ENCODE data around the gene UGT3A1.
A peak's percentile ranks its signal among the peaks of the same experiment; 100 is the strongest.
"Not testable (repeated sequence)": the region's sequence is repeated elsewhere in the genome, so short reads cannot be mapped to it uniquely, and the experiment has no call there.

The UGT3A1 gene

DNA sequence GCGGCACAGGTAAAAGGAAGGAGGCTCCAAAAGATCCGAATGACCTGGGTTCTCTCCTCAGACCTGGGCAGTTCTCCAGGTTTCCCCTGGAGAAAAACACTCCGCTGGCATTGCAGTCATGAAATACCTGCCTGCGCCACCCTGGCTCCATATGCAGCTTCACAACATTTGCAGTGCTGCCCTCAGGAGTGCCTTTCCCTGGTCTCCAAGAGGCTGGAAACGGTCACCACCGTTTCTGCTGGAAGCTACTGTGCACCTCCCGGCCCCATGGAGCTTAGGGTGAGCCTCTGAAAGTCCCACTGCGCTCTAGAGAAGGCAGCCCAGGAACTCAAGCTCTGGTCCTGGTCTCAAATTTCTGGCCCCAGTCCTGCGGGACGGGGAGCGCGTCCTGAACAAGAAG lies 670 bp downstream of the UGT3A1 start:
- DNase-seq (ENCODE audit: low spot score) = no peak
- FAIRE-seq = no peak

DNA sequence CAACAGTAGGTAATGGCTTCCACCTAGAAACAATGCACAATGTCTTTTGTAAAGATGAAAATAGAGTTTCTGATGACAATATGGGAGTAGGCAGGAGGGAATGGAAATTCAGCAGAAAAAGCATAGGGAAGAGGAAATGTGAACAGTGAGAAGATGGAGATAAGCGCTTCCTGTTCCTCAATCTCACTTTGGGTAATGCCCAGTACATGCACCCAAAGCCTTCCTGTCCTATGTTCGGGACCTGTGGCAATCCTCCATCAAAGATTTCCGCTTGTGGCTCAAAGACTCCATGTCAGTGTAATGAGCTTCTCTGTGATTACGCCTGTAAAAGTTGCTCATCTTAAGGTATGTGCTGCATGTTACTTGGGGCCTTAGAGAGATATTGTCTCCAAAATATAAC lies 2.7 kb downstream of the UGT3A1 start:
- FAIRE-seq (no peak), DNase-seq (ENCODE audit: low spot score) (no peak)

GRCh38 chr5:35987776-35988175 lies 3.4 kb downstream of the UGT3A1 start:
- no peak for FAIRE-seq
- DNase-seq (ENCODE audit: low spot score) = peak; percentile 46

DNA sequence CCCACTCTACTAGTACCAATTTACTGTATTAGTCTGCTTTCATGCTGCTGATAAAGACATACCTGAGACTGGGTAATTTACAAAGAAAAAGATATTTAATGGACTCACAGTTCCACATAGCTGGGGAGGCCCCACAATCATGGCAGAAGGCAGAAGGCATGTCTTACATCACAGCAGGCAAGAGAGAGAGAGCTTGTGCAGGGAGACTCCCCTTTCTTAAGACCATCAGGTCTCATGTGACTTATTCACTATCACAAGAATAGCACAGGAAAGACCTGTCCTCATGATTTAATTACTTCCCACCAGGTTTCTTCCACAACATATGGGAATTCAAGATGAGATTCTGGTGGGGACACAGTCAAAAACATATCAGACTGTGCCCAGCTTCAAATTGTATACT lies 11.5 kb downstream of the UGT3A1 start:
- DNase-seq (ENCODE audit: low spot score) (no peak), FAIRE-seq (no peak)

- DNase-seq (ENCODE audit: low spot score); FAIRE-seq: not testable (repeated sequence)
Measured at GRCh38 chr5:35976859-35977258, 14.3 kb downstream of the UGT3A1 start.

- DNase-seq (ENCODE audit: low spot score) (no peak), FAIRE-seq (no peak)
Measured at GRCh38 chr5:35974570-35974969, 16.6 kb downstream of the UGT3A1 start.

DNA sequence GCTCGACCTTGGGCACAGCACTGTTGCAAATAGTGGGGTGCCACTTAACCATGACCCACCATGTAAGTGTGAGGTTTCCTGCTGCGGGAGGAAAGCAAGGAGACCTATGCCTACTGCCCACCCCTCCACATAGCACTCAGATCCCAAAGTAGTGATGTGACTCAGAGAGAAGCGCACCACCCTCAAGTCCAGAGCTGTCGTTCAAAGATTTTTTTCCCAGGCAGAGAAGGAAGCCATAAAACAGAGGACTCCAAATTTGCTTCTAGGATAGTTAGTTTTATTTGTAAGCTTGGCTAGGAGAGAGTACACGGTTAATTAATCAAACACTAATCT lies 19.3 kb downstream of the UGT3A1 start:
- FAIRE-seq = no peak

GRCh38 chr5:35971186-35971877 lies 19.9 kb downstream of the UGT3A1 start:
- FAIRE-seq = no peak

More for the DNA sequence above, 19.3 kb downstream of the UGT3A1 start:
- DNase-seq (ENCODE audit: low spot score) = no peak

GRCh38 chr5:35963381-35963843 lies 27.8 kb downstream of the UGT3A1 start:
- DNase-seq (ENCODE audit: low spot score) = peak; percentile 45
- FAIRE-seq = no peak

More at GRCh38 chr5:35971186-35971877, 19.9 kb downstream of the UGT3A1 start:
- no peak for DNase-seq (ENCODE audit: low spot score)

DNA sequence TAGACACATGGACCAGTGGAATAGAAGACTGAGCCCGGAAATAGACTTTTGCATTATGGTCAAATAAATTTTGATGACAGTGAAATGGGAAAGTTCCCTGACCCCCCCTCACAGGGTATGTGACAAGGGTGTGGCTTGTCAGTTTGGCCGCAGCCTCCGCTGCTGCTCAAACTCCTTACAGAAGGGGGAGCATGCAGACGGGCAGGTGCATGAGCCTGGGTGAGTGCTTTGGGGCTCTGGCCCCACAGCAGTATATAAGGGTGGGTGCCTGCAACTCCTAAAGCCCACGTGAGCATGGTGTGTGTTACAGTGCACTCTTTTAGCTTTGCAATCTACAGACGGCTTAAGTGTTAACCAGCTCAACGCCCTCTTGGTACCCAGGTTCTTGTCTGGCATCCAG lies 30.9 kb downstream of the UGT3A1 start:
- FAIRE-seq (no peak), DNase-seq (ENCODE audit: low spot score) (no peak)

DNA sequence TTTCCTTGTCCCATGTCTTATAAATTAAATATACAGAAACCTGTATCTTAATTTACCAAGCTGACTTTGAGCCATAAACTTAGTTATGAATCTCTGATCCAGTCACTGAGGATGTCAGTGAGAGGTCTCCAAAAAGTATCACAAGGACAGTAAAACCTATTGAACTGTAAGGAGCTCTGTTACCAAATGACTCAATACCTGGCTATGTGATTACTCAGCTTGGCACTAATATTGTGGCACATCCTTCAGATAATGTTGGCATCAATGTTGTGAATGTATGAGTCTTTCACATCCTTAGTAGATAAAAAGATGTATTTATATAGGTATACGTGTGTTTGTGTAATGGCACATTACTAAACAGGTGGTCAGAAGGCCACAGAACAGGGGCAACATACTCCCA lies 34.8 kb downstream of the UGT3A1 start:
- peak; percentile 54 for DNase-seq (ENCODE audit: low spot score)
- FAIRE-seq = peak; percentile 89

GRCh38 chr5:35954175-35954574 lies 37.0 kb downstream of the UGT3A1 start:
- DNase-seq (ENCODE audit: low spot score) (no peak), FAIRE-seq (no peak)

DNA sequence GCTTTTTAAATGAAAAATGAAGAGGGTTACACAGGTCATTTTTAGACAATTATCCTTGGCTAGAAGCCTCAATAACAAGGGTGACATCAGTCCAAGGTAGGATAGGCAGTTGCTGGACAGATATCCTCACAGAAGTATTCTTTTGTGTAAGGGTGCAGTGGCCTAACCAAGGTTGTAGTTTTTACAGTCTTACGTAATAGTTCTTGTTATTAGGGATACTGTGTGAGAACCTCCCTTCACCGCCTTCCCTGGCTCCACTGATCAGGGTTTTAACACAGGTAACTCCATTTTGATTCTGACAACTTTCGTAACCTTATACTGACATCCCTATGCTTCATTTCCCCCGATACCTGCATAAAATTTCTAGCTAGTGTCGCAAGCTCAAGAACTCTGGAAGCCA lies 44.1 kb downstream of the UGT3A1 start:
- no peak for FAIRE-seq
- no peak for DNase-seq (ENCODE audit: low spot score)

DNA sequence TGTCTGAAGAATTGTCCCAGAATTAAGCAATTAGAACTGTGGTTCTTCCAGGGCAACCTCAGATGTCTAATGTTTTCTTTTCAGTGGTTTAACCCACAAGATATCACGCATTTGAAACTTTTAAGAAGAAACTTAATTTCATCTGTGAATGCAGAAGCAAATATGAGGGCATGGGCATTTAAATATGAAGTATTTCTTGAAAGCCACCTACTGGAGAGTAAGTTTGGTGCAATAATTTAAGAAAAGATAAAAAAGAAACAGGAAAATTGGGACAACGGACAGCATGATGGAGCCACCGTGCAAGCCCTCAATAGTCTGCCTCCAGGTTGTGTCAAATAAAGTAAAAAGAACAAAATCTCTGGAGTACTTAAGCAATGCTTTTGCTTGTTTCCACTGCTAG lies 51.6 kb downstream of the UGT3A1 start:
- DNase-seq (ENCODE audit: low spot score) = no peak
- FAIRE-seq = no peak

DNA sequence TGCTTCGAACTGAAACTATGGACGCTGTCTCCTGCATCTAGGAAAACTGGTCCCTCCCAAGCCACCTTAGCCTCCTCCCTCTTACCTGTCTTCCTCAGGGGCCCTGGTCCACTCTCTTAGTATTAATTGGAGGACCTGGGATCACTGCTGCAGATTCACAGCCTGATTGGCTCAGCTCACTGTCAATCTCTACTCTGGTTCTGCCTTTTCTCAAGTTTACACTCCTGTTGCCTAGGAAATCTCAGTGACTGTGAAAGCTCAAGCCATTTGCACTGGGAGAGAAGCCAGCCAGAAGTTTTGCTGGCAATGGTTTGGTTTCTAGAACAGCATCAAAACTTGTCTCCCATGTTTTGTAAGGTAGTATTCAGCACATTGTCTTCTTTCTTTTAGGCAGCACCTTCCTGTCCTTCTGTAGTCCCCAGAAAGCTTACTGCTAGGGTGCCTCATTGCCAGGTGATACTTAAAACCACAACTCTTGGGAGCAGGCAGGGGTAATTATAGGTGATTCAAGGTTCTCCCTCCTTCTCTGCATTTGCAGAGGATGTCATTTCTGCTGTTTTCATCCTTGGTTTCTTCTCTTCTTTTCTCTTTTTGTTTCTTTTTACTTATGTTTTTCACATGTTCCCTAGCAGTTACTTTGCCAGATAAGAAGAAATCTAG lies 52.5 kb downstream of the UGT3A1 start, which contains the start of gene CAPSL:
TSS of gene CAPSL (minus strand) at position 55 of the 660 bp plus-strand sequence. CDS start 17,502 bp downstream, outside the sequence.
- FAIRE-seq (no peak), DNase-seq (ENCODE audit: low spot score) (peak; percentile 24)

DNA sequence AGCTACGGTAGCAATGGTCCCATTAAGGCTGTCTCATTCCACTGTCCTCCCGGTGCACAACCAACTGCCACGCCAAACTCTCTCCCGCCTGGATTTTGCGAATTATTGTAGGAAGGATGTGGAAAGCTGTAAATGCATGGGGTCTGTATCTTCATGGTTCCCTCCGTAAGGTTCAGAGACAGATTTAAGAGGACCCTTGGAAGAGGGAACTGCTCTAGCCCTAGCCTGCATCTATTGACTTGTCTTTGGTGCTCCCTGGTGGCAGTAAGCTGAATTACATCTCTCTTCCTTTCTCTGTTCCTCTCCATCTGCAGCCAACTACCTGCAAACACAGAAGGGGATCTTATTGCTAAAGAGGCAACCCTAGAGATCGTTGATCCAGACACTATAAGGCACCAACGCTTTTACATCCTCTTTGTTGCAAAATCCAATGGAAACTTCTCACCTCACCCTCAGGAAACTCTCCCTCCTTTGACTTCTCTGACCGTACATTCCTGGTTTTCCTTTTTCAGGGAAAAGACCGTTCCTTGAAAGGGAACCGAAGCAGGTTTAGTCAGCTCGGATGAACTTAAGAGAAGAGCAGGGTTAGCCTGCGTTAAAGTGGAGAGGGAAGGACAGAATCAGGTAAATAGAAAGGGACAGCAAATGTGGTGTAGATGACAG lies 64.7 kb downstream of the UGT3A1 start:
- DNase-seq (ENCODE audit: low spot score) (peak; percentile 42), FAIRE-seq (peak; percentile 67)

DNA sequence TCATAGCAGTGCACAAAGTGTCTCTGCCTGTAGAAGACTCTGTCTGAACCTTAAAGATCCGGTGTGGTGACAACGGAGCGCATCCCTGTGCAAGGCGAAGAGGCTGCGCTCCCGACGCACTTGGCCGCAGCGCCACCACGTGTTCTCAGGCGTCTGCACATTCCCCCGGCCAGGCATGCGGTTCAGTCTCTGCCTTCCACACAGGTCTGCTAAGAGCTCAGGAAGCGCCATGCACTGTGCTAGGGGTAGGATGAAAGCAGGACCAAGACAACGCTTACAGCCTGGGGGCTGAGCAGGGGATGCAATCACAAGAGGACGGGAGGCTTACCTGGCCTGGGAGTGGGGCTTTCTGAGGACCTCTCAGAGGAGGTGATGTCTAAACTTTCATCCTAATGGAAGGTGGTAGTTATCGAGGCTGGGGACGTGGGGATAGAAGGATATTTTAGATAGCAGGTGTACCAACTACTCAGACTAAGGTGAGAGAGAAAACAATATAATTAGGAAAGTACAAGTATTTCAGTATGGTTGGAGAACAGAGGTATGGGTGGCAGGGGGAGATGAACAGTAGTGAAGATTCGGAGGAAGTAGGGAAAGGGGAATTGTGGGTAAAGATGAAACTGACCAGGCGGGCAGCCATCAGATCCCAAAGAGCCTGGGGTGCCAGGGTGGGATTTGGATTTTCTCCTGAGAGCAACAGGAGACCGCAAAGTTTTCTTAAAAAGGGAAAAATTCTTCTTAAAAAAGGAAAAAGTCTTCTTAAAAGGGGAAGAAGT lies 66.1 kb downstream of the UGT3A1 start:
- FAIRE-seq (peak; percentile 27), DNase-seq (ENCODE audit: low spot score) (peak; percentile 74)

- DNase-seq (ENCODE audit: low spot score) = peak; percentile 65
- FAIRE-seq = peak; percentile 61
Measured at GRCh38 chr5:35924122-35924949, 66.9 kb downstream of the UGT3A1 start.

DNA sequence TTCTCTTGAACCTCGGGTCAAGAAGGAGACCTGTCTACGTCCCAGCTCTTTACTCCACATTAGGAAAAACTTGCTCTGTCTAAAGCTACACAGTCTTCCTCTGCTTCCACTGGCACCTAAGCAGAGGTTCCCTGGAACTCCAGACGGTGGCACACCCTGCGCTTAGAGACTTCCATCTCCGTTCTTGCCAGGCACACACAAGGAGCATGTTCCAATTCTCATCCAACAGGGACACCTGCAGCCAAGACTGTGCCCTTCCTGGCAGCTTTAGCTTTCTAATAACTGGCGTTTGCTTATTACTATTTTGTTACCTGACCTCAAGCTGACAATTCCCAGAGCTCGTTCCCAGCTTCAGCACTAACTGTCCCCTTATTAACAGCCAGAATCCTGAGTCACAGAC lies 68.7 kb downstream of the UGT3A1 start:
- no peak for FAIRE-seq
- DNase-seq (ENCODE audit: low spot score) = no peak

GRCh38 chr5:35921930-35922329 lies 69.3 kb downstream of the UGT3A1 start:
- no peak for DNase-seq (ENCODE audit: low spot score)
- no peak for FAIRE-seq

DNA sequence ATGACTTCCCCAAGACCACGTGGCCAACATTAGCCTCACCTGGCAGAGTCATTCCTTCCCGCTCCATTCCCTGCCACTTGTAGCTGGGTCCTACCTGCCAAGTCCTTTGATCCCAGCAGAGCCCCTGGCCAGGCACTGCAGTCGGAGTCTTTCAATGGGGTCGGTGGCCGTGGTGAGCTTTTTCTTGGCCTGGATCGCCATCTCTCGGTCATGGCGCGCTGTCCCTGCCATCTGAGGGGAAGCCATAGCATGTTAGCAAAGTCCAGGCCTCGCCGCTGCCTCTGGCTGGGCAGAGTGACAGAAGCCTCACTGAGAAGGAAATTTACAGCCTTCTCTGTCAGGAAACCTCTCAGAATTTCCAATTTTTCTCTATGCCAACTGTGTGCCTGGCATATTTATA lies 70.3 kb downstream of the UGT3A1 start:
- no peak for FAIRE-seq
- no peak for DNase-seq (ENCODE audit: low spot score)
